Jurkat, Clone E6-1 (cell line): ENCODE measurements around the gene PDK4.

Source experiments
- DNase-seq: peaks from one replicate; pipeline ENCODE4 v3.0.0-alpha.2; 2011; ENCODE audit warnings: low read depth, low spot score
- H3K4me3 ChIP-seq: 2 replicates; pipeline ENCODE4 v1.5.1; 2011; ENCODE audit warnings: mild to moderate bottlenecking, low read length, control low read depth, moderate library complexity

The PDK4 gene

DNA sequence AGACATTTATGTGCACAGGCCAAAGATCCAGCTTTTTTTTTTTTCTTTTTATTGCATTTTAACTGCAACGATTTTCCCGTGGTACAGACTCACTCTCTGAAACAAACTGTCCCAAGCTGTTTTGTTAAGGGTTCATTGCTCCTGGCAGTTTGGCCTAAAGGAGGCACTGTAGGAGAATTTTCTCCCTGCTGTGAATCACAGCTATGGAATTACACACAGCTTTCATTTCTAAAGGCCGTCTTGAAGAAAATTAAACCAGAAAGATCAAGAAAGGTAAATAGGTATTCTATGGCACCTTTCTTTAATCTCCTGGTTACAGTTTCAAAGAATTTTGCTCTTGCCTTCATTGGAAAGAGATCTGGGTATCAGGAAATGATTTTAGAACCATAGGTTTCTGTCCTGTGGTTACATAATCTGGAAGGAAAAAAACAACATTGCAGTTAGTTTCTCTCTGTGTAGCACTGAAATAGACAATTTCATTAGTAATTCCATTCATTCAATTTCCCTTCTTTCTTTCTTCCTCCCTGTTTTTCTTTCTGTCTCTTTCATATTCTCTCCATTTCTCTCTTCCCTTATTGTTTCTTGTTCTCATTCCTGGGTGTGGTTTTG is 51.2 kb downstream of the PDK4 start:
- no peak for DNase-seq
- H3K4me3 ChIP-seq: no peak overlapping the region

DNA sequence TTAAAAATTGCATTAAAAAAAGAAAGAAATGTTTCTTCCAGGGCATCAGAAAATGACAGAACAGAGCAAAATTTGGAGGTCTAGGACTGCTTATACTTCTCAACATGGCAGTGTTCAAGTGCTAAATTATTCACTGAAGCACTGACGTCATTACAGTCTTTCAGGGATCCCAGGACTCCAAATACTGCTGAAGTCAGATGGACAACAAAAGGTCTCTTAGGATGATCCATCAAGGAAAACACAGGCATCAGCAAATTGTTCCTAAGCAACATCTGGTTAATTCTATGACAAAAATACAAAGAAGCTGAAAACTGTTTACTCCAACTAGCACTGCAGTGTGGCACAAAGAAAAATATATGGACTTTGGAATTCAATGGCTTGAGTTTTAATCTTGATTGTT is 52.1 kb downstream of the PDK4 start:
- H3K4me3 ChIP-seq: no peak overlapping the region
- no peak for DNase-seq

GRCh38 chr7:95543312-95543711 is 53.0 kb downstream of the PDK4 start:
- no peak overlapping the region for H3K4me3 ChIP-seq
- DNase-seq: no peak

DNA sequence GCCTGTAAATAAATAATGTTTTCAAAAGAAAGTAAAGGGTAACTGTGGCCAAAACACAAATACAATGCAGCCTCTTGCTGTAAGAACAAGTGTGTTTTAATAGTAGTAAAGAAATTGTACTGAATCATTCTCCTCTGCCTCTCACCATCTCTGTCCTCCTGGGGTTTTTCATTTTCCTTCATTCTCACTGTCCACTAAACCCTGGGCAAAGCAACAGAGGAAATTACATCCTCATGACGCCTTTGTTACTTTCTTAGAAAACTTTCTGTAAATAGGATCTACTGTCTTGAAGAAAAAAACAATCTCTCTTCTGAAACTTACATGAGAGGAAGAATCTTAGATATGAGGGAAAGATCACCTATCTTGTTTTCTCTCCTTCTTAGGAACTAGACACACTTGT is 56.0 kb downstream of the PDK4 start:
- no peak for DNase-seq
- no peak overlapping the region for H3K4me3 ChIP-seq

DNA sequence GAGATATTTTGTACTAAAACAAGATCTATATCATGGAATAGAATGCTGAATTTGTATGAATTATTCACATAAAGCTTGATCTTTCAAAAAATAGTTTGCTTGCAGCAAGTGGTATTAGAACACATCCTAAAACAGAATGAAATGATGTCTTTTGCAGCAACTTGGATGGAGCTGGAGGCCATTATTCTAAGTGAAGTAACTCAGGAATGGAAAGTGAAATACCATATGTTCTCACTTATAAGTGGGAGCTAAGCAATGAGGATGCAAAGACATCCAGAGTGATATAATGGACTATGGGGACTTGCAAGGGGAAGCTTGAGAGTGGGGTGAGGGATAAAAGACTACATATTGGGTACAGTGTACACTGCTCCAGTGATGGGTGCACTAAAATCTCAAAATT is 56.9 kb downstream of the PDK4 start:
- H3K4me3 ChIP-seq: no peak overlapping the region
- no peak for DNase-seq

DNA sequence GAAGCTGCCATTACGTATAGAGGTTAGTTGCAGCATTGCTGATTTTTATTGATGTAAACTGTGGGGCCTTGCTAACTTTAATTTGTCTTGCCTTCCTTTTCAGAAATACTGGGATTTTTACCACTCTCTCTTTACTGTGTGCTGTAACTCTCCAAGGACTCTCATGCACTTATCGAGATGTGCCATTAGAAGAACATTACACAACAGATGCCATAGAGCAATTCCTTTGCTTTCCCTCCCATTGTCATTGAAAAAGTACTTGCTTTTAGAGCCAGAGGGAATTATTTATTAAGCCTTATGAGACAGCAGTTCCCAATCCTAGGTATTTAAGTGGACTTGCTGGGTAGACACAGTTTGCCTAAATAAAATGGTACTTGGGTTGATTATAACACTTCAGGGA is 58.8 kb downstream of the PDK4 start:
- DNase-seq: no peak
- no peak overlapping the region for H3K4me3 ChIP-seq

DNA sequence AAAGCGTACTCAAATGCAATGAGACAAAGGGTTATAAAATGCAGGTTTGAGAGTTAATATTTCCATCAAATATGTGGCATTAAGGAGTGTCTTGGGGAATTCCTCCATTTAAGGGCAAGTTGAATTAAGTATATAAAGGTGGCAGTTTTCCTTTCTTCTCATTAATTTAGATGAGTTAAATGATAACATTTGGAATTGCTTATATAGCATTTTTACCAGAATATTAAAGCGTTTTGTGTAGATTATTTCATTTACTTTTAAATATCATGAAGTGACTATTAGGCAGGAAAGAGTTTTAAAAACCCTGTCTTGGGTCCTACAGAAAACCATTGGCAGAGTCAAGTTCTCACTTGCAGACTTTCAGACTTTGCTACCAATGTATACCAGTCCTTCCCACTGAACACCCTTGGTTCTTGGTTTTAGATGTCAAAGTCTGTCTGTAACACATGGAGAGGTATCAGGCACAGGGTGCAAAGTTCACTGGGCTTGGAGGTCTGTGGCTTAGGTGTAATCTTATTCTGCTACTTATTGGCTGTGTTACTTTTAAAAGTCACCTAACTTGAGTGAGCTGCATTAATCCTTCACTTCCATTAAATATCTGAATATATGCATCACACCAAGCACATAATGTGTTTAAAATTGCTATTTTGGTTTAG is 59.5 kb downstream of the PDK4 start:
- no peak for DNase-seq
- H3K4me3 ChIP-seq: no peak overlapping the region

- H3K4me3 ChIP-seq: no peak overlapping the region
- no peak for DNase-seq
These were observed 60.7 kb downstream of the PDK4 start for GRCh38 chr7:95535662-95536061.

- no peak for DNase-seq
- no peak overlapping the region for H3K4me3 ChIP-seq
These were observed 61.5 kb downstream of the PDK4 start for GRCh38 chr7:95534796-95535195.
